Measurements from ENCODE around the gene SEMA4D.

SEMA4D gene

GRCh38 chr9:89408628-89409101 lies 89.2 kb downstream of the SEMA4D start:
- no peak for DNase-seq

GRCh38 chr9:89407070-89407469 lies 90.8 kb downstream of the SEMA4D start:
- no peak for DNase-seq

- DNase-seq, result no peak
These were observed 92.1 kb downstream of the SEMA4D start for GRCh38 chr9:89405826-89406225.

- DNase-seq, result no peak
These were observed 93.8 kb downstream of the SEMA4D start for GRCh38 chr9:89404074-89404473.

- no peak for DNase-seq
These were observed 95.1 kb downstream of the SEMA4D start for GRCh38 chr9:89402695-89403427.

- no peak for DNase-seq
These were observed 97.4 kb downstream of the SEMA4D start for GRCh38 chr9:89400403-89401116.

- no peak for DNase-seq
These were observed 99.3 kb downstream of the SEMA4D start for GRCh38 chr9:89398621-89399020.

- no peak for DNase-seq
These were observed 100.4 kb downstream of the SEMA4D start for GRCh38 chr9:89397471-89397870.

GRCh38 chr9:89395931-89396710 lies 101.8 kb downstream of the SEMA4D start:
- no peak for DNase-seq

- no peak for DNase-seq
These were observed 103.5 kb downstream of the SEMA4D start for GRCh38 chr9:89394412-89394811.

- DNase-seq, result no peak
These were observed 106.3 kb downstream of the SEMA4D start for GRCh38 chr9:89391585-89391984.

GRCh38 chr9:89390578-89391116 lies 107.3 kb downstream of the SEMA4D start:
- no peak for DNase-seq

- DNase-seq, result no peak
These were observed 107.8 kb downstream of the SEMA4D start for GRCh38 chr9:89390068-89390555.

- no peak for DNase-seq
These were observed 109.1 kb downstream of the SEMA4D start for GRCh38 chr9:89388868-89389177.

- no peak for DNase-seq
These were observed 109.6 kb downstream of the SEMA4D start for GRCh38 chr9:89388084-89388867.

GRCh38 chr9:89387197-89387849 lies 110.6 kb downstream of the SEMA4D start:
- DNase-seq, result no peak

- no peak for DNase-seq
These were observed 111.1 kb downstream of the SEMA4D start for GRCh38 chr9:89386797-89387196.

- no peak for DNase-seq
These were observed 111.7 kb downstream of the SEMA4D start for GRCh38 chr9:89386206-89386605.

- DNase-seq, result no peak
These were observed 113.1 kb downstream of the SEMA4D start for GRCh38 chr9:89384783-89385182.

- no peak for DNase-seq
These were observed 114.1 kb downstream of the SEMA4D start for GRCh38 chr9:89383721-89384300.

GRCh38 chr9:89383030-89383720 lies 114.7 kb downstream of the SEMA4D start:
- DNase-seq, result no peak
